K562 (cell line): ENCODE measurements around the gene IPO13. TPM values are rescaled to one million over a fixed set of nuclear protein-coding genes. Genes with fewer than 3 reads are reported as not detected.

Source experiments
- ARID2 ChIP-seq: fragments of 450-650 bp; IDR thresholded peaks from 2 replicates; pipeline ENCODE4 v1.6.1; 2017; ENCODE audit warnings: antibody characterized with exemption, mild to moderate bottlenecking
- BHLHE40 ChIP-seq: IDR thresholded peaks from 2 replicates; pipeline ENCODE4 v1.6.1; 2011; ENCODE audit warnings: low read length, improper control_type of control experiment
- ELF4 ChIP-seq: fragments of 450-650 bp; formaldehyde crosslinking; IDR thresholded peaks from 2 replicates; pipeline ENCODE4 v1.4.0; 2022; ENCODE audit warnings: missing genetic modification characterization
- EP400 ChIP-seq: fragments of 450-650 bp; IDR thresholded peaks from 2 replicates; pipeline ENCODE4 v1.6.1; 2017; ENCODE audit warnings: antibody characterized with exemption, mild to moderate bottlenecking, moderate library complexity
- HDAC1 ChIP-seq, 2 experiments: fragments of 450-650 bp; IDR thresholded peaks; 2 replicates each; pipeline ENCODE4 v1.6.1; 2016 to 2017; ENCODE audit warnings: inconsistent platforms in 1 of 2, mild to moderate bottlenecking in 1 of 2, moderate library complexity in 1 of 2
- HDGF ChIP-seq: fragments of 450-650 bp; IDR thresholded peaks from 2 replicates; pipeline ENCODE4 v1.6.1; 2016
- HOXB6 ChIP-seq: fragments of 250-450 bp; sonication (Bioruptor Pico); IDR thresholded peaks from 2 replicates; pipeline ENCODE4 v1.5.1; 2022; ENCODE audit warnings: mild to moderate bottlenecking, borderline replicate concordance
- L3MBTL2 ChIP-seq: fragments of 450-650 bp; IDR thresholded peaks from 2 replicates; pipeline ENCODE4 v1.6.1; 2016; ENCODE audit warnings: mild to moderate bottlenecking, moderate library complexity
- MAFG ChIP-seq: fragments of 450-650 bp; conservative IDR thresholded peaks from 2 replicates; pipeline ENCODE4 v1.6.1; 2016; ENCODE audit warnings: missing genetic modification characterization, missing compliant biosample characterization
- MLLT1 ChIP-seq, 2 experiments: fragments of 450-650 bp; IDR thresholded peaks; 2 replicates each; pipeline ENCODE4 v1.6.1; 2016
- MNT ChIP-seq, 2 experiments: fragments of 450-650 bp; conservative IDR thresholded peaks; 2 replicates each; pipeline ENCODE4 v1.6.1; 2017; ENCODE audit warnings: mild to moderate bottlenecking in 2 of 2, moderate library complexity in 2 of 2
- NCOR1 ChIP-seq: fragments of 450-650 bp; IDR thresholded peaks from 2 replicates; pipeline ENCODE4 v1.6.1; 2016; ENCODE audit warnings: mild to moderate bottlenecking, moderate library complexity
- NUFIP1 ChIP-seq: fragments of 450-650 bp; IDR thresholded peaks from 2 replicates; pipeline ENCODE4 v1.6.1; 2018; ENCODE audit not compliant: partially characterized antibody
- PHF8 ChIP-seq: fragments of 200-600 bp; sonication (generic); IDR thresholded peaks from 2 replicates; pipeline ENCODE4 v1.6.1; 2012; ENCODE audit warnings: mixed run types, mild to moderate bottlenecking, inconsistent platforms, low read length, moderate library complexity, borderline replicate concordance
- POLR2AphosphoS5 ChIP-seq: IDR thresholded peaks from 2 replicates; pipeline ENCODE4 v1.6.1; 2011; ENCODE audit warnings: mild to moderate bottlenecking, low read depth, low read length, moderate library complexity; ENCODE audit not compliant: control insufficient read depth, insufficient read depth
- SAFB ChIP-seq: fragments of 200-400 bp; formaldehyde crosslinking; IDR thresholded peaks from 2 replicates; pipeline ENCODE4 v1.6.1; 2017; ENCODE audit warnings: low read depth, low read length, borderline replicate concordance
- SFPQ ChIP-seq: fragments of 200-400 bp; formaldehyde crosslinking; IDR thresholded peaks from 2 replicates; pipeline ENCODE4 v1.6.1; 2017; ENCODE audit warnings: mild to moderate bottlenecking, low read depth, low read length, moderate library complexity
- SRSF9 ChIP-seq: fragments of 200-400 bp; formaldehyde crosslinking; IDR thresholded peaks from 2 replicates; pipeline ENCODE4 v1.6.1; 2017; ENCODE audit warnings: low read depth, low read length, borderline replicate concordance
- TOE1 ChIP-seq, 2 experiments: fragments of 450-650 bp in 1 of 2; sonication (generic) in 1 of 2; formaldehyde crosslinking in 1 of 2; IDR thresholded peaks; 2 replicates each; pipeline versions ENCODE4 v1.7.1 to v1.8.0; 2016 to 2022; ENCODE audit warnings: borderline replicate concordance in 2 of 2, mild to moderate bottlenecking in 2 of 2, antibody characterized with exemption in 1 of 2, inconsistent platforms in 1 of 2, low read depth in 1 of 2, missing genetic modification reagents in 1 of 2, moderate library complexity in 1 of 2
- USF1 ChIP-seq: sonication (generic); formaldehyde crosslinking; IDR thresholded peaks from 2 replicates; pipeline ENCODE4 v1.9.0; 2022; ENCODE audit warnings: mild to moderate bottlenecking, missing genetic modification reagents
- ZKSCAN3 ChIP-seq: fragments of 250-450 bp; sonication (Bioruptor Pico); IDR thresholded peaks from 2 replicates; pipeline ENCODE4 v1.4.0; 2020
- ZNF311 ChIP-seq: fragments of 250-450 bp; sonication (Bioruptor Pico); IDR thresholded peaks from 2 replicates; pipeline ENCODE4 v1.4.0; 2020; ENCODE audit warnings: mild to moderate bottlenecking, moderate library complexity
- ZNF507 ChIP-seq: conservative IDR thresholded peaks from 2 replicates; pipeline ENCODE4 v1.6.1; 2017; ENCODE audit warnings: missing genetic modification characterization, missing compliant biosample characterization
- polyA plus RNA-seq, 8 experiments: library from polyadenylated mRNA; depleted of rRNA in 4 of 8; stranded (reverse) in 5 of 8; unstranded in 3 of 8; fragments of >200 nt; fragmentation: Nextera tagmentation in 2 of 8; fragmentation: Illumina TruSeq in 1 of 8; extraction: Ambion mirVana in 2 of 8; extraction: Trizol in 1 of 8; gene quantifications; 2 replicates each; pipeline versions ENCODE4 v1.2.1 to v1.2.3, GENCODE V29; 2011 to 2014; ENCODE audit warnings: inconsistent platforms in 1 of 8, missing spikeins in 1 of 8
- total RNA-seq, 7 experiments: library from RNA; depleted of rRNA in 6 of 7; stranded (reverse); fragments of >200 nt in 6 of 7; fragmentation: Illumina TruSeq in 2 of 7; extraction: Trizol in 2 of 7; gene quantifications; 2 replicates each; pipeline versions ENCODE4 v1.2.1 to v1.2.3, GENCODE V29; 2011 to 2021; ENCODE audit warnings: low replicate concordance in 1 of 7

Gene IPO13
- total and polyA plus RNA-seq, 9 of the 15 experiments (the other 6 are each of a cell fraction or from before 2014, with no cell fraction given), result 7.0 to 30.8 (median 16.2) TPM

- TF ChIP-seq HOXB6 (CRISPR knock-in tag) (no peak), ZNF311 (CRISPR knock-in tag) (no peak), MLLT1 (IDR thresholded peaks at IDR 0.05) (0 out of 4 replicates have a peak, but pooled peaks of 1 of the 2 experiments have one; percentile 22), ZKSCAN3 (CRISPR knock-in tag) (no peak), BHLHE40 (peak; percentile 44; the same call in 1 of the 2 replicates), SAFB (peak; percentile 34; the same call in 1 of the 2 replicates), EP400 (peak; percentile 94), SFPQ (no peak), MNT (conservative IDR thresholded peaks at IDR 0.05) (peak; percentile 98), TOE1 (IDR thresholded peaks at IDR 0.05; ENCODE audit: borderline replicate concordance) (no peak), TOE1 (CRISPR knock-in tag; IDR thresholded peaks at IDR 0.05; ENCODE audit: borderline replicate concordance, low read depth) (no peak), MAFG (tag) (no peak), HDGF (peak; percentile 96), USF1 (CRISPR knock-in tag) (peak; percentile 70), ZNF507 (tag) (no peak), POLR2AphosphoS5 (0 out of 2 replicates have a peak, but pooled peaks have one; percentile 21), ARID2 (no peak), ELF4 (CRISPR knock-in tag) (no peak), NCOR1 (no peak; the same call in 1 of the 2 replicates), NUFIP1 (no peak), PHF8 (0 out of 2 replicates have a peak, but pooled peaks have one; percentile 19), L3MBTL2 (peak; percentile 79), SRSF9 (no peak), HDAC1 (IDR thresholded peaks at IDR 0.05) (peak in 1 of 2 experiments; percentile 95; a peak in 2 of 4 replicates)
Observed at GRCh38 chr1:43979528-43980254, 32.9 kb downstream of the IPO13 start (continued).
